ENCODE measurements around the gene PDCD11. TPM values are rescaled to one million over a fixed set of nuclear protein-coding genes. Genes with fewer than 3 reads are reported as not detected.
A peak's percentile ranks its signal among the peaks of the same experiment; 100 is the strongest.

The PDCD11 gene
- polyA plus RNA-seq, 1 experiment, result 18.5 TPM

- TF ChIP-seq, protein P1, sequence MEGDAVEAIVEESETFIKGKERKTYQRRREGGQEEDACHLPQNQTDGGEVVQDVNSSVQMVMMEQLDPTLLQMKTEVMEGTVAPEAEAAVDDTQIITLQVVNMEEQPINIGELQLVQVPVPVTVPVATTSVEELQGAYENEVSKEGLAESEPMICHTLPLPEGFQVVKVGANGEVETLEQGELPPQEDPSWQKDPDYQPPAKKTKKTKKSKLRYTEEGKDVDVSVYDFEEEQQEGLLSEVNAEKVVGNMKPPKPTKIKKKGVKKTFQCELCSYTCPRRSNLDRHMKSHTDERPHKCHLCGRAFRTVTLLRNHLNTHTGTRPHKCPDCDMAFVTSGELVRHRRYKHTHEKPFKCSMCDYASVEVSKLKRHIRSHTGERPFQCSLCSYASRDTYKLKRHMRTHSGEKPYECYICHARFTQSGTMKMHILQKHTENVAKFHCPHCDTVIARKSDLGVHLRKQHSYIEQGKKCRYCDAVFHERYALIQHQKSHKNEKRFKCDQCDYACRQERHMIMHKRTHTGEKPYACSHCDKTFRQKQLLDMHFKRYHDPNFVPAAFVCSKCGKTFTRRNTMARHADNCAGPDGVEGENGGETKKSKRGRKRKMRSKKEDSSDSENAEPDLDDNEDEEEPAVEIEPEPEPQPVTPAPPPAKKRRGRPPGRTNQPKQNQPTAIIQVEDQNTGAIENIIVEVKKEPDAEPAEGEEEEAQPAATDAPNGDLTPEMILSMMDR (IDR thresholded peaks at IDR 0.05; ENCODE audit: low read depth, low read length), result no peak
- Histone ChIP-seq H3K27me3 (ENCODE audit: control insufficient read depth, insufficient read depth, low read length) (no peaks in the 10 kb centered on the region), H3K4me3 (ENCODE audit: low read depth, low read length) (no peak overlapping the region), H3K9me3 (ENCODE audit: control insufficient read depth, insufficient read depth, low read length) (no peaks in the 10 kb centered on the region; the same call in 1 of the 2 replicates), H3K27ac (ENCODE audit: low read depth, low read length) (no peak overlapping the region)
- ChIA-PET POLR2A (interaction anchor here (0.5 kb wide), 1 partner anchor 24 kb away, joined by 3 read pairs; no protein-coding TSS in a partner anchor), CTCF (interaction anchor here (0.5 to 1.0 kb wide), 2 partner anchors 40 to 358 kb away, joined by 3 to 4 read pairs; no protein-coding TSS in a partner anchor)
- DNase-seq (ENCODE audit: low read depth, low spot score), result no peak
Measured at GRCh38 chr10:103445366-103445765, 48.9 kb downstream of the PDCD11 start.

DNA sequence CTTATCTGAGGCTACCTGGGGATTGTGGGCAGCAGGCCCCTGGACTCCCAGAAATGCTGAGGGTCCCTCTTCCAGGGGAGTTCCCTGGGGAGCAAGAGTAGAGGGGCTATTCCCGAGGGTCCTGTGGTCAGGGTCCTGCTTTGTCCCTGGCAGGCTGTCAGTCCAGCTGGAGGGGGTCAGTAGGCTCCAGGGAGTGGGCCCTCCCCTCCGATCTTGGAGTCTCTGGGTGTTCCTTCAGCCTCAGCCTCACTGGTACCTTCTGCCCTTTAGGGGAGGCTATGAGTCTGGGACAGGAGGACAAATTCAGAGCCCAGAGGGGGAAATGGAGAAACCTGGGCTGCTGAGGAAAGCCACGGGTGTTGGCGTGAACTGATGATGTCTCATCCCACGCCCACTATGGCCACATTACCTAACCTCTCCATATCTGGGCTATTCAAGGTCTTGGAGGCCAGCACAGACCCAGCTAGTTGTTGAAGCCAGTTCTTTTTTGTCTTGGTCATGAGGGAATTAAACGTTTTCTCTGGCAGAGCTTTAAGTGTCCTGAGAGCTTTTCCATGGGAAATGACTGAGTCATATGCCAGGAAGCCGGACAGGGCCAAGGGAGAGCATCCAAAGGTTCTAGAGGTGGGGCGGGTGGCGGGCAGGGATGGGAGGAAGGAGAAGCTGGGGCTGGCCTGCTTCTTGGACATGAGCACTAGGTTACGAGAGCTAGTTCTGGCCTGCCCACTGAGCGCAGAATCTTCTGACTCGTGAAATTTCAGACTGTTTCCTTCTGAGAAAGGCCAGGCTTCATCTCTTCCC lies 49.5 kb downstream of the PDCD11 start:
- Histone ChIP-seq H3K4me3 (ENCODE audit: low read depth, low read length) (no peak overlapping the region), H3K27ac (ENCODE audit: low read depth, low read length) (peak overlapping the region; percentile 31), H3K9me3 (ENCODE audit: control insufficient read depth, insufficient read depth, low read length) (no peaks in the 10 kb centered on the region; the same call in 1 of the 2 replicates), H3K27me3 (ENCODE audit: control insufficient read depth, insufficient read depth, low read length) (no peaks in the 10 kb centered on the region)
- DNase-seq (ENCODE audit: low read depth, low spot score), result no peak
- CTCF ChIA-PET, result interaction anchor here (0.5 kb wide), 1 partner anchor 359 kb away, joined by 4 read pairs; no protein-coding TSS in a partner anchor
- TF ChIP-seq, protein P1 (IDR thresholded peaks at IDR 0.05; ENCODE audit: low read depth, low read length), result no peak
- POLR2A ChIA-PET, result interaction anchor here (0.5 kb wide), 1 partner anchor 24 kb away, joined by 3 read pairs; no protein-coding TSS in a partner anchor

DNA sequence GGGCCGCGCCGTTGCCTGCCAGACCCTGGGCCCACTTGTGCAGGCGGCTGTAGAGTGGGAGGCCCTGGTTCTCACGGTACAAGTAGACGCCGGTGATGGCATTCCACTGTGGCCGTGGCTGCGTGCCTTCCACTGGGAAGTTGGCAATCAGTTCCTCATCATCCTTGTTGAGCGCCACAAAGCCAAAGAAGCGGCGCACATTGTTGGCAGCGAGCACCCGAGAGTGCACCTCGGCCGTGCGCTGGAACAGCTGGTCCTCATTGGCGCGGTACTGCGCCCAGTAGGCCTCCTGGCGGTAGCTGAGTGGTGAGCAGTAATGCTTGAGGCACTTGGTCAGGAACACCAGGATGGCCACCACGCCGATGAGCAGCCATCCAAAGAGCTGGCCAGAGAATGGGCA lies 50.8 kb downstream of the PDCD11 start:
- Histone ChIP-seq H3K9me3 (ENCODE audit: control insufficient read depth, insufficient read depth, low read length) (no peaks in the 10 kb centered on the region; the same call in 1 of the 2 replicates), H3K27ac (ENCODE audit: low read depth, low read length) (no peak overlapping the region), H3K4me3 (ENCODE audit: low read depth, low read length) (no peak overlapping the region), H3K27me3 (ENCODE audit: control insufficient read depth, insufficient read depth, low read length) (no peaks in the 10 kb centered on the region)
- CTCF ChIA-PET, result no interaction called here
- no peak for DNase-seq (ENCODE audit: low read depth, low spot score)
- POLR2A ChIA-PET, result no interaction called here
- TF ChIP-seq, protein P1 (IDR thresholded peaks at IDR 0.05; ENCODE audit: low read depth, low read length), result no peak

GRCh38 chr10:103448746-103449145 lies 52.3 kb downstream of the PDCD11 start:
- TF ChIP-seq, protein P1 (IDR thresholded peaks at IDR 0.05; ENCODE audit: low read depth, low read length), result no peak
- CTCF ChIA-PET, result no interaction called here
- DNase-seq (ENCODE audit: low read depth, low spot score), result peak; percentile 43
- H3K27ac ChIP-seq (ENCODE audit: low read depth, low read length), result no peak overlapping the region
- no peak overlapping the region for H3K4me3 ChIP-seq (ENCODE audit: low read depth, low read length)
- POLR2A ChIA-PET, result interaction anchor here (0.6 to 0.7 kb wide), 2 partner anchors 19 to 56 kb away, joined by 4 read pairs; no protein-coding TSS in a partner anchor
- no peaks in the 10 kb centered on the region; the same call in 1 of the 2 replicates for H3K9me3 ChIP-seq (ENCODE audit: control insufficient read depth, insufficient read depth, low read length)
- no peaks in the 10 kb centered on the region for H3K27me3 ChIP-seq (ENCODE audit: control insufficient read depth, insufficient read depth, low read length)

Data from AG04450 (cell line).